WTC11 (cell line): ENCODE measurements around the gene ZNF451. TPM values are rescaled to one million over a fixed set of nuclear protein-coding genes. Genes with fewer than 3 reads are reported as not detected.

Source experiments
- ATAC-seq: fragments of 200-7000 bp; cut with Tn5 transposase; 2 replicates; pipeline ENCODE4 v1.10.0; 2021; ENCODE audit warnings: mild to moderate bottlenecking, moderate library complexity
- CTCF ChIA-PET: fragments of 300-600 bp; sonication (Branson Sonifier 250); formaldehyde crosslinking; loops from one replicate; lab custom pipeline; 2021; ENCODE audit warnings: antibody characterized with exemption; lab: Charles Lee
- POLR2A ChIA-PET: fragments of 350-600 bp; sonication (Branson Sonifier 250); formaldehyde crosslinking; loops from one replicate; lab custom pipeline; 2021; ENCODE audit warnings: antibody characterized with exemption; lab: Charles Lee
- DNase-seq: peaks from one replicate; pipeline ENCODE4 v3.0.0; 2021; ENCODE audit warnings: low spot score
- H3K27ac Mint-ChIP-seq: 2 replicates; pipeline ENCODE4 v1.8.0; 2021; ENCODE audit warnings: mixed read lengths
- H3K27me3 Mint-ChIP-seq: 2 replicates; pipeline ENCODE4 v1.8.0; 2021; ENCODE audit warnings: low read depth, mild to moderate bottlenecking, moderate library complexity, mixed read lengths
- H3K36me3 Mint-ChIP-seq: 2 replicates; pipeline ENCODE4 v1.8.0; 2021; ENCODE audit warnings: mixed read lengths
- H3K4me1 Mint-ChIP-seq: 2 replicates; pipeline ENCODE4 v1.8.0; 2022; ENCODE audit warnings: mixed read lengths
- H3K4me3 Mint-ChIP-seq: 2 replicates; pipeline ENCODE4 v1.8.0; 2021; ENCODE audit warnings: mild to moderate bottlenecking, moderate library complexity, mixed read lengths
- H3K9me3 Mint-ChIP-seq: 2 replicates; pipeline ENCODE4 v1.8.0; 2021; ENCODE audit warnings: mixed read lengths
- CREB1 ChIP-seq: sonication (generic); formaldehyde crosslinking; IDR thresholded peaks from 2 replicates; pipeline ENCODE4 v1.8.0; 2023; ENCODE audit warnings: mild to moderate bottlenecking, missing genetic modification reagents
- CREM ChIP-seq: sonication (generic); formaldehyde crosslinking; IDR thresholded peaks from 2 replicates; pipeline ENCODE4 v1.8.1; 2022; ENCODE audit warnings: mild to moderate bottlenecking, missing genetic modification reagents, moderate library complexity
- E2F1 ChIP-seq: sonication (generic); formaldehyde crosslinking; IDR thresholded peaks from 2 replicates; pipeline ENCODE4 v1.8.0; 2022; ENCODE audit warnings: mild to moderate bottlenecking, missing genetic modification reagents
- E2F5 ChIP-seq: sonication (generic); formaldehyde crosslinking; IDR thresholded peaks from 2 replicates; pipeline ENCODE4 v1.8.1; 2022; ENCODE audit warnings: mild to moderate bottlenecking, moderate library complexity, missing genetic modification reagents
- EMX1 ChIP-seq: fragments of 250-450 bp; sonication (Bioruptor Pico); IDR thresholded peaks from 2 replicates; pipeline ENCODE4 v1.8.0; 2021; ENCODE audit warnings: mild to moderate bottlenecking
- ETV6 ChIP-seq: sonication (generic); formaldehyde crosslinking; IDR thresholded peaks from 2 replicates; pipeline ENCODE4 v1.8.1; 2022; ENCODE audit warnings: mild to moderate bottlenecking, missing genetic modification reagents
- FOXP1 ChIP-seq: sonication (generic); formaldehyde crosslinking; IDR thresholded peaks from 2 replicates; pipeline ENCODE4 v1.8.0; 2022; ENCODE audit warnings: missing genetic modification reagents, mild to moderate bottlenecking, moderate library complexity, borderline replicate concordance
- FOXP4 ChIP-seq: sonication (generic); formaldehyde crosslinking; IDR thresholded peaks from 2 replicates; pipeline ENCODE4 v1.8.0; 2022; ENCODE audit warnings: mild to moderate bottlenecking, missing genetic modification reagents
- GABPB1 ChIP-seq: sonication (generic); formaldehyde crosslinking; IDR thresholded peaks from 2 replicates; pipeline ENCODE4 v1.8.1; 2023; ENCODE audit warnings: mild to moderate bottlenecking, missing genetic modification reagents
- GTF2I ChIP-seq: fragments of 250-450 bp; sonication (Bioruptor Pico); conservative IDR thresholded peaks from 2 replicates; pipeline ENCODE4 v1.4.0; 2021; ENCODE audit warnings: mild to moderate bottlenecking
- HMGA2 ChIP-seq: fragments of 250-450 bp; sonication (Bioruptor Pico); IDR thresholded peaks from 2 replicates; pipeline ENCODE4 v1.4.0; 2021; ENCODE audit warnings: mild to moderate bottlenecking, moderate library complexity
- MXD4 ChIP-seq: fragments of 250-450 bp; sonication (Bioruptor Pico); IDR thresholded peaks from 2 replicates; pipeline ENCODE4 v1.8.0; 2021; ENCODE audit warnings: mild to moderate bottlenecking, moderate library complexity, borderline replicate concordance
- RORB ChIP-seq: fragments of 250-450 bp; sonication (Bioruptor Pico); IDR thresholded peaks from 2 replicates; pipeline ENCODE4 v1.9.0; 2021; ENCODE audit warnings: mild to moderate bottlenecking
- SMAD4 ChIP-seq: sonication (generic); formaldehyde crosslinking; IDR thresholded peaks from 2 replicates; pipeline ENCODE4 v1.8.0; 2022; ENCODE audit warnings: mild to moderate bottlenecking, missing genetic modification reagents
- SP1 ChIP-seq: sonication (generic); formaldehyde crosslinking; conservative IDR thresholded peaks from 2 replicates; pipeline ENCODE4 v1.8.1; 2022; ENCODE audit warnings: missing genetic modification reagents
- TCF7 ChIP-seq: sonication (generic); formaldehyde crosslinking; IDR thresholded peaks from 2 replicates; pipeline ENCODE4 v1.8.0; 2022; ENCODE audit warnings: mild to moderate bottlenecking, low read depth, missing genetic modification reagents, moderate library complexity
- TEAD4 ChIP-seq: sonication (generic); formaldehyde crosslinking; IDR thresholded peaks from 2 replicates; pipeline ENCODE4 v1.8.0; 2022; ENCODE audit warnings: mild to moderate bottlenecking, missing genetic modification reagents
- ZNF423 ChIP-seq: fragments of 250-450 bp; sonication (Bioruptor Pico); IDR thresholded peaks from 2 replicates; pipeline ENCODE4 v2.1.2; 2022; ENCODE audit warnings: mild to moderate bottlenecking, moderate library complexity
- total RNA-seq: library from RNA; stranded (reverse); gene quantifications from 3 replicates; pipeline ENCODE4 v1.2.3, GENCODE V29; 2021
- TF ChIP-seq, protein P1 (sequence below): sonication (generic); formaldehyde crosslinking; IDR thresholded peaks from 2 replicates; pipeline ENCODE4 v1.8.1; 2023; ENCODE audit warnings: mild to moderate bottlenecking, missing genetic modification reagents, borderline replicate concordance
- TF ChIP-seq, protein P2 (sequence below): sonication (generic); formaldehyde crosslinking; IDR thresholded peaks from 2 replicates; pipeline ENCODE4 v1.8.0; 2022; ENCODE audit warnings: mild to moderate bottlenecking, missing genetic modification reagents

Gene ZNF451
- total RNA-seq, 1 experiment from 2014 or later = 55.4 TPM

GRCh38 chr6:57078531-57079207 is 11.3 kb upstream of the ZNF451 start:
- H3K4me1 Mint-ChIP-seq = peaks cover 7% of the 10 kb centered on the region
- no peak for DNase-seq
- TF ChIP-seq E2F1 (CRISPR knock-in tag) = no peak
- no peak for TF ChIP-seq CREB1 (CRISPR knock-in tag)
- no peak for TF ChIP-seq CREM (CRISPR knock-in tag)
- no peak for TF ChIP-seq TEAD4 (CRISPR knock-in tag)
- no peak for TF ChIP-seq RORB
- no peak for TF ChIP-seq SP1 (CRISPR knock-in tag)
- TF ChIP-seq, protein P1, sequence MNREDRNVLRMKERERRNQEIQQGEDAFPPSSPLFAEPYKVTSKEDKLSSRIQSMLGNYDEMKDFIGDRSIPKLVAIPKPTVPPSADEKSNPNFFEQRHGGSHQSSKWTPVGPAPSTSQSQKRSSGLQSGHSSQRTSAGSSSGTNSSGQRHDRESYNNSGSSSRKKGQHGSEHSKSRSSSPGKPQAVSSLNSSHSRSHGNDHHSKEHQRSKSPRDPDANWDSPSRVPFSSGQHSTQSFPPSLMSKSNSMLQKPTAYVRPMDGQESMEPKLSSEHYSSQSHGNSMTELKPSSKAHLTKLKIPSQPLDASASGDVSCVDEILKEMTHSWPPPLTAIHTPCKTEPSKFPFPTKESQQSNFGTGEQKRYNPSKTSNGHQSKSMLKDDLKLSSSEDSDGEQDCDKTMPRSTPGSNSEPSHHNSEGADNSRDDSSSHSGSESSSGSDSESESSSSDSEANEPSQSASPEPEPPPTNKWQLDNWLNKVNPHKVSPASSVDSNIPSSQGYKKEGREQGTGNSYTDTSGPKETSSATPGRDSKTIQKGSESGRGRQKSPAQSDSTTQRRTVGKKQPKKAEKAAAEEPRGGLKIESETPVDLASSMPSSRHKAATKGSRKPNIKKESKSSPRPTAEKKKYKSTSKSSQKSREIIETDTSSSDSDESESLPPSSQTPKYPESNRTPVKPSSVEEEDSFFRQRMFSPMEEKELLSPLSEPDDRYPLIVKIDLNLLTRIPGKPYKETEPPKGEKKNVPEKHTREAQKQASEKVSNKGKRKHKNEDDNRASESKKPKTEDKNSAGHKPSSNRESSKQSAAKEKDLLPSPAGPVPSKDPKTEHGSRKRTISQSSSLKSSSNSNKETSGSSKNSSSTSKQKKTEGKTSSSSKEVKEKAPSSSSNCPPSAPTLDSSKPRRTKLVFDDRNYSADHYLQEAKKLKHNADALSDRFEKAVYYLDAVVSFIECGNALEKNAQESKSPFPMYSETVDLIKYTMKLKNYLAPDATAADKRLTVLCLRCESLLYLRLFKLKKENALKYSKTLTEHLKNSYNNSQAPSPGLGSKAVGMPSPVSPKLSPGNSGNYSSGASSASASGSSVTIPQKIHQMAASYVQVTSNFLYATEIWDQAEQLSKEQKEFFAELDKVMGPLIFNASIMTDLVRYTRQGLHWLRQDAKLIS = no peak
- TF ChIP-seq, protein P2, sequence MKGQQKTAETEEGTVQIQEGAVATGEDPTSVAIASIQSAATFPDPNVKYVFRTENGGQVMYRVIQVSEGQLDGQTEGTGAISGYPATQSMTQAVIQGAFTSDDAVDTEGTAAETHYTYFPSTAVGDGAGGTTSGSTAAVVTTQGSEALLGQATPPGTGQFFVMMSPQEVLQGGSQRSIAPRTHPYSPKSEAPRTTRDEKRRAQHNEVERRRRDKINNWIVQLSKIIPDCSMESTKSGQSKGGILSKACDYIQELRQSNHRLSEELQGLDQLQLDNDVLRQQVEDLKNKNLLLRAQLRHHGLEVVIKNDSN (CRISPR knock-in tag) = no peak
- no peak for TF ChIP-seq FOXP4 (CRISPR knock-in tag)
- TF ChIP-seq FOXP1 (CRISPR knock-in tag) = no peak
- no peak for TF ChIP-seq HMGA2
- no peak for TF ChIP-seq EMX1
- TF ChIP-seq GABPB1 (CRISPR knock-in tag) = no peak
- TF ChIP-seq TCF7 (CRISPR knock-in tag) = no peak
- TF ChIP-seq ETV6 (CRISPR knock-in tag) = no peak
- TF ChIP-seq GTF2I (CRISPR knock-in tag) = no peak
- TF ChIP-seq MXD4 (CRISPR knock-in tag) = no peak
- no peak for TF ChIP-seq ZNF423 (CRISPR knock-in tag)
- TF ChIP-seq, all 79 proteins: peak for 0
- peaks cover 97% of the 10 kb centered on the region for H3K27me3 Mint-ChIP-seq
- no peak for ATAC-seq
- no peak overlapping the region for H3K4me3 Mint-ChIP-seq
- no peak overlapping the region for H3K27ac Mint-ChIP-seq
- no peaks in the 10 kb centered on the region for H3K36me3 Mint-ChIP-seq
- ChIA-PET CTCF (no interaction called here), POLR2A (interaction anchor here (0.6 kb wide), 1 partner anchor 11 kb away, joined by 3 read pairs; no protein-coding TSS in a partner anchor)
- peaks cover 14% of the 10 kb centered on the region for H3K9me3 Mint-ChIP-seq

DNA sequence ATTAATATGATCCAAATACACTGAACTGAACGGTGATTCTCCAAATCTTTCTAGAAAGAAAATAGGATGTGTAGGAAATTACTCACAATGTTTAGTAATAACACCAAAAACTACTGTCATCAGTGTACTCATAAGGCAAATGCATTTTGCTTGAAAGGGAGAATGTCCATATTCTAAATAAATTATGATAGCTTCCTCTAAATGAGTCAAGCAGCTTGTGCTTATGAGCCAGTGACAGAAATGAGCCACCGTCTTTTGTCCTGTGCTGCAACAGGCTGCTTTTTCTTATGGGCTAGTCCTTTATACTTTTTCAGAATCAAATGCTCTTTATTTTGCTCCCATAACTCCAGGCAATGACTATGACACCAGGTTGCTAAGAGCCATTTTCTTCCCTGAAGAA is 4.5 kb upstream of the ZNF451 start:
- H3K4me1 Mint-ChIP-seq = peaks cover 21% of the 10 kb centered on the region
- no peak for DNase-seq
- no peak overlapping the region for H3K27ac Mint-ChIP-seq
- TF ChIP-seq TEAD4 (CRISPR knock-in tag) (no peak), EMX1 (no peak), E2F5 (CRISPR knock-in tag) (no peak), SMAD4 (CRISPR knock-in tag) (no peak)
- ATAC-seq = no peak
- CTCF ChIA-PET = no interaction called here
- peaks cover 2% of the 10 kb centered on the region for H3K9me3 Mint-ChIP-seq
- H3K36me3 Mint-ChIP-seq = no peaks in the 10 kb centered on the region
- H3K27me3 Mint-ChIP-seq = peaks cover 38% of the 10 kb centered on the region
- no peak overlapping the region for H3K4me3 Mint-ChIP-seq
- POLR2A ChIA-PET = interaction anchor here (0.6 kb wide), 1 partner anchor 14 kb away, joined by 3 read pairs; no protein-coding TSS in a partner anchor
